ENCODE measurements around the gene LRRC75A.
"Not testable (repeated sequence)": the region's sequence is repeated elsewhere in the genome, so short reads cannot be mapped to it uniquely, and the experiment has no call there.

Gene LRRC75A

GRCh38 chr17:16392491-16392890 is 99.5 kb downstream of the LRRC75A start:
- H3K4me3 ChIP-seq; H3K36me3 ChIP-seq (replicated peaks); in situ Hi-C loops (cut with MboI; ENCODE audit: low sequenced_read_pairs); H3K9me3 ChIP-seq; H3K4me1 ChIP-seq; H3K27me3 ChIP-seq (ENCODE audit: low read depth); DNase-seq (ENCODE audit: low spot score in 2 of 2): not testable (repeated sequence)
